ENCODE data around the gene PSMD2. TPM values are rescaled to one million over a fixed set of nuclear protein-coding genes. Genes with fewer than 3 reads are reported as not detected.
"Not testable (repeated sequence)": the region's sequence is repeated elsewhere in the genome, so short reads cannot be mapped to it uniquely, and the experiment has no call there.

Gene PSMD2
- total RNA-seq, 2 donors from 2014 or later: 213 to 259 TPM

GRCh38 chr3:184261270-184261853 is 37.7 kb upstream of the PSMD2 start, which contains the start of gene CAMK2N2:
Gene CAMK2N2 (minus strand): TSS chr3:184261553. CDS start chr3:184261285, 268 bp downstream.
- TF ChIP-seq CTCF (IDR thresholded peaks at IDR 0.05): no peak
- H3K4me1 ChIP-seq: peaks cover 0 to 32% of the 10 kb centered on the region in 2 donors
- H3K9me3 ChIP-seq: no peaks in the 10 kb centered on the region
- H3K27ac ChIP-seq: no peak within 1 kb of the TSS
- no peak for DNase-seq (ENCODE audit: low spot score)
- H3K27me3 ChIP-seq: peaks cover 3 to 23% of the 10 kb centered on the region in 2 donors
- H3K4me3 ChIP-seq: peak within 1 kb of the TSS; percentile 27 to 54
- H3K36me3 ChIP-seq: no peaks in the 10 kb centered on the region

GRCh38 chr3:184261854-184262763 is 36.9 kb upstream of the PSMD2 start:
- no peak overlapping the region for H3K27ac ChIP-seq
- DNase-seq (ENCODE audit: low spot score): no peak
- no peaks in the 10 kb centered on the region for H3K9me3 ChIP-seq
- H3K36me3 ChIP-seq: no peaks in the 10 kb centered on the region
- peak overlapping the region; percentile 27 to 54 for H3K4me3 ChIP-seq
- no peak for TF ChIP-seq CTCF (IDR thresholded peaks at IDR 0.05)
- peaks cover 3 to 23% of the 10 kb centered on the region in 2 donors for H3K27me3 ChIP-seq
- peaks cover 0 to 32% of the 10 kb centered on the region in 2 donors for H3K4me1 ChIP-seq

GRCh38 chr3:184262764-184263179 is 36.3 kb upstream of the PSMD2 start:
- TF ChIP-seq CTCF (IDR thresholded peaks at IDR 0.05): no peak
- H3K9me3 ChIP-seq: no peaks in the 10 kb centered on the region
- peak overlapping the region in 1 of 2 donors; percentile 54 for H3K4me3 ChIP-seq
- H3K27ac ChIP-seq: no peak overlapping the region
- H3K36me3 ChIP-seq: no peaks in the 10 kb centered on the region
- H3K4me1 ChIP-seq: peaks cover 0 to 32% of the 10 kb centered on the region in 2 donors
- H3K27me3 ChIP-seq: peaks cover 3 to 23% of the 10 kb centered on the region in 2 donors
- DNase-seq (ENCODE audit: low spot score): no peak

- H3K4me3 ChIP-seq; DNase-seq (ENCODE audit: low spot score): not testable (repeated sequence)
Measured at GRCh38 chr3:184267249-184267648, 31.8 kb upstream of the PSMD2 start.

GRCh38 chr3:184272269-184272668 is 26.8 kb upstream of the PSMD2 start:
- Histone ChIP-seq H3K36me3 (no peaks in the 10 kb centered on the region), H3K4me1 (no peaks in the 10 kb centered on the region), H3K27ac (no peak overlapping the region), H3K9me3 (no peaks in the 10 kb centered on the region), H3K27me3 (peaks cover 0 to 5% of the 10 kb centered on the region in 2 donors), H3K4me3 (no peak overlapping the region)
- TF ChIP-seq CTCF (IDR thresholded peaks at IDR 0.05): no peak
- no peak for DNase-seq (ENCODE audit: low spot score)

More at GRCh38 chr3:184267249-184267648, 31.8 kb upstream of the PSMD2 start:
- H3K27ac ChIP-seq, H3K4me1 ChIP-seq, H3K9me3 ChIP-seq, H3K36me3 ChIP-seq: not testable (repeated sequence)
- peaks cover 3 to 12% of the 10 kb centered on the region in 2 donors for H3K27me3 ChIP-seq

- Histone ChIP-seq H3K9me3 (no peaks in the 10 kb centered on the region), H3K4me3 (no peak overlapping the region), H3K27me3 (peaks cover 0 to 5% of the 10 kb centered on the region in 2 donors), H3K4me1 (no peaks in the 10 kb centered on the region), H3K36me3 (no peaks in the 10 kb centered on the region), H3K27ac (no peak overlapping the region)
- no peak for TF ChIP-seq CTCF (IDR thresholded peaks at IDR 0.05)
- DNase-seq (ENCODE audit: low spot score): no peak
Measured at GRCh38 chr3:184275381-184275701, 23.7 kb upstream of the PSMD2 start.
